Measurements from ENCODE around the gene SLCO1C1.
"Not testable (repeated sequence)": the region's sequence is repeated elsewhere in the genome, so short reads cannot be mapped to it uniquely, and the experiment has no call there.

The SLCO1C1 gene

DNA sequence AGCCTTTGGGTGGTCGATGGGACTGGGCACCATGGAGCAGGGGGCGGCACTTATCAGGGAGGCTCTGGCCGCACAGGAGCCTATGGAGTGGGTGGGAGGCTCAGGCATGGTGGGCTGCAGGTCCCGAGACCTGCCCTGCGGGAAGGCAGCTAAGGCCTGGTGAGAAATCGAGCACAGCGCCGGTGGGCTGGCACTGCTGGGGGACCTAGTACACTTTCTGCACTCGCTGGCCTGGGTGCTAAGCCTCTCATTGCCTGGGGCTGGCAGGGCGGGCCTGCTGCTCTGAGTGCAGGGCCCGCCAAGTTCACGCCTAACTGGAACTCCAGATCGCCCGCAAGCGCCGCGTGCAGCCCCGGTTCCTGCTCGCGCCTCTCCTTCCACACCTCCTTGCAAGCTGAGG is 82.3 kb downstream of the SLCO1C1 start:
- Histone ChIP-seq H3K27ac (ENCODE audit: low read depth, low read length, poor library complexity, severe bottlenecking) (no peak overlapping the region), H3K9me3 (ENCODE audit: low read length) (no peaks in the 10 kb centered on the region), H4K20me1 (ENCODE audit: insufficient read depth, low read length) (no peaks in the 10 kb centered on the region), H2AFZ (ENCODE audit: low read length) (no peak overlapping the region), H3K4me3 (ENCODE audit: low read depth, low read length, poor library complexity, severe bottlenecking) (no peak overlapping the region), H3K9ac (ENCODE audit: low read length) (no peak overlapping the region), H3K36me3 (ENCODE audit: insufficient read depth, low read length) (no peaks in the 10 kb centered on the region), H3K4me2 (ENCODE audit: low read length) (no peak overlapping the region), H3K27me3 (ENCODE audit: insufficient read depth, low read length) (no peaks in the 10 kb centered on the region), H3K4me1 (ENCODE audit: insufficient read depth, low read length, severe bottlenecking) (no peaks in the 10 kb centered on the region), H3F3A (ENCODE audit: insufficient read depth, low read length) (no peaks in the 10 kb centered on the region), H3K79me2 (ENCODE audit: insufficient read depth, low read length) (no peaks in the 10 kb centered on the region), H3K9me2 (ENCODE audit: low read depth, low read length) (no peaks in the 10 kb centered on the region)
- no peak for TF ChIP-seq EZH2 (IDR thresholded peaks at IDR 0.05; ENCODE audit: borderline replicate concordance, low read length)
- TF ChIP-seq, protein P1, sequence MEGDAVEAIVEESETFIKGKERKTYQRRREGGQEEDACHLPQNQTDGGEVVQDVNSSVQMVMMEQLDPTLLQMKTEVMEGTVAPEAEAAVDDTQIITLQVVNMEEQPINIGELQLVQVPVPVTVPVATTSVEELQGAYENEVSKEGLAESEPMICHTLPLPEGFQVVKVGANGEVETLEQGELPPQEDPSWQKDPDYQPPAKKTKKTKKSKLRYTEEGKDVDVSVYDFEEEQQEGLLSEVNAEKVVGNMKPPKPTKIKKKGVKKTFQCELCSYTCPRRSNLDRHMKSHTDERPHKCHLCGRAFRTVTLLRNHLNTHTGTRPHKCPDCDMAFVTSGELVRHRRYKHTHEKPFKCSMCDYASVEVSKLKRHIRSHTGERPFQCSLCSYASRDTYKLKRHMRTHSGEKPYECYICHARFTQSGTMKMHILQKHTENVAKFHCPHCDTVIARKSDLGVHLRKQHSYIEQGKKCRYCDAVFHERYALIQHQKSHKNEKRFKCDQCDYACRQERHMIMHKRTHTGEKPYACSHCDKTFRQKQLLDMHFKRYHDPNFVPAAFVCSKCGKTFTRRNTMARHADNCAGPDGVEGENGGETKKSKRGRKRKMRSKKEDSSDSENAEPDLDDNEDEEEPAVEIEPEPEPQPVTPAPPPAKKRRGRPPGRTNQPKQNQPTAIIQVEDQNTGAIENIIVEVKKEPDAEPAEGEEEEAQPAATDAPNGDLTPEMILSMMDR (IDR thresholded peaks at IDR 0.05; ENCODE audit: low read length), result no peak

DNA sequence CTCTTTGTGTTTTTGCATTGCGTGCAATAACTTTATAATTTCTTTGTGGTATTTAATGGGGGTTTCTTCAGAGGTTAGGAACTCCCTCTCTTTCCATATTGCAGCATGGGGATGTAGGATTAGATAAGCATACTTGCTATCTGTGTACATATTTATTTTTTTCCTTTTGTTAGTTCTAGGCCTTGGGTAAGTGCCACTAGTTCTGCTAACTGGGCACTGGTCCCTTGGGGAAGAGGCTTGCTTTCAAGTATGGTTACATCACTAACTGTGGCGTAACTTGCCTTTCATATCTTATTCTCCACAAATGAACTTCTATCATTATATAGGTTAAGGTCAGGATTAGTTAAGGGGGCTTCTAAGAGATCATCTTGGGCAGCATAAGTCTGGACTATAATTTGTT is 83.8 kb downstream of the SLCO1C1 start:
- no peak overlapping the region for H2AFZ ChIP-seq (ENCODE audit: low read length)
- H3K9me3 ChIP-seq (ENCODE audit: low read length), result no peaks in the 10 kb centered on the region
- H3K4me1 ChIP-seq (ENCODE audit: insufficient read depth, low read length, severe bottlenecking), result no peaks in the 10 kb centered on the region
- H3K27ac ChIP-seq (ENCODE audit: low read depth, low read length, poor library complexity, severe bottlenecking), result no peak overlapping the region
- TF ChIP-seq, protein P1 (IDR thresholded peaks at IDR 0.05; ENCODE audit: low read length), result no peak
- no peak for TF ChIP-seq EZH2 (IDR thresholded peaks at IDR 0.05; ENCODE audit: borderline replicate concordance, low read length)
- no peaks in the 10 kb centered on the region for H3F3A ChIP-seq (ENCODE audit: insufficient read depth, low read length)
- no peaks in the 10 kb centered on the region for H3K27me3 ChIP-seq (ENCODE audit: insufficient read depth, low read length)
- H3K4me2 ChIP-seq (ENCODE audit: low read length), result no peak overlapping the region
- H4K20me1 ChIP-seq (ENCODE audit: insufficient read depth, low read length), result no peaks in the 10 kb centered on the region
- H3K4me3 ChIP-seq (ENCODE audit: low read depth, low read length, poor library complexity, severe bottlenecking), result no peak overlapping the region
- no peaks in the 10 kb centered on the region for H3K36me3 ChIP-seq (ENCODE audit: insufficient read depth, low read length)
- H3K9ac ChIP-seq (ENCODE audit: low read length), result no peak overlapping the region
- H3K79me2 ChIP-seq (ENCODE audit: insufficient read depth, low read length), result no peaks in the 10 kb centered on the region
- H3K9me2 ChIP-seq (ENCODE audit: low read depth, low read length), result no peaks in the 10 kb centered on the region

DNA sequence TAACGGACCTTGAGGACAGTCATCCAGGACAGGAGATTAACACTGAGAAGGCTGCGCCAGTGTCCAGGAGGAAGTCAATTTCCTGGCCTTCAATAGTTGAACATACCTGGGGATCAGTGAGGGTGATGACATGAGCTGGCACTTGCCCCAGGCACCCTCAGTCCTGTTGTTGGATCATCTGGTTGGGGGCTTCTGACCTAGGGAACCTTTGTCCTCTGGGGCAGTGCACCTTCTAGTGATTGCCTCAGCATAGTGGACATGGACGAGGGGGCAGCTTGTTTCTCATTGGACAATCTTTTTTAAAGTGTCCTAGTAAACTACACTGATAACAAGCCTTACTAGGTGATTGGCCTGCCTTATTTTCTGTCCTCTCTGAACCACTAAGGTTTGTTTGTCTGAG is 84.8 kb downstream of the SLCO1C1 start:
- not testable (repeated sequence) for H3K9me2 ChIP-seq (ENCODE audit: low read depth, low read length); H3K4me3 ChIP-seq (ENCODE audit: low read depth, low read length, poor library complexity, severe bottlenecking); H3K27ac ChIP-seq (ENCODE audit: low read depth, low read length, poor library complexity, severe bottlenecking); H3F3A ChIP-seq (ENCODE audit: insufficient read depth, low read length); H3K4me2 ChIP-seq (ENCODE audit: low read length); H3K4me1 ChIP-seq (ENCODE audit: insufficient read depth, low read length, severe bottlenecking); H3K36me3 ChIP-seq (ENCODE audit: insufficient read depth, low read length); H3K27me3 ChIP-seq (ENCODE audit: insufficient read depth, low read length); H3K9me3 ChIP-seq (ENCODE audit: low read length); H4K20me1 ChIP-seq (ENCODE audit: insufficient read depth, low read length); H3K79me2 ChIP-seq (ENCODE audit: insufficient read depth, low read length); H2AFZ ChIP-seq (ENCODE audit: low read length); H3K9ac ChIP-seq (ENCODE audit: low read length)

DNA sequence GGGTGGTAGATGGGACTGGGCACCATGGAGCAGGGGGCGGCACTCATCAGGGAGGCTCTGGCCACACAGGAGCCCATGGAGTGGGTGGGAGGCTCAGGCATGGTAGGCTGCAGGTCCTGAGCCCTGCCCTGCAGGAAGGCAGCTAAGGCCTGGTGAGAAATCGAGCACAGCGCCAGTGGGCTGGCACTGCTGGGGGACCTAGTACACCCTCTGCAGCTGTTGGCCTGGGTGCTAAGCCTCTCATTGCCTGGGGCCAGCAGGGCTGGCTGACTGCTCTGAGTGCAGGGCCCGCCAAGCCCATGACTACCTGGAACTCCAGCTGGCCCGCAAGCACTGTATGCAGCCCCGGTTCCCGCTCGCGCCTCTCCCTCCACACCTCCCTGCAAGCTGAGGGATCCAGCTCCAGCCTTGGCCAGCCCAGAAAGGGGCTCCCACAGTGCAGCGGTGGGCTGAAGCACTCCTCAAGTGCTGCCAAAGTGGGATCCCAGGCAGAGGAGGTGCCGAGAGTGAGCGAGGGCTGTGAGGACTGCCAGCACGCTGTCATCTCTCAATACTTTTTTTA is 88.7 kb downstream of the SLCO1C1 start:
- not testable (repeated sequence) for H3F3A ChIP-seq (ENCODE audit: insufficient read depth, low read length); H3K9me3 ChIP-seq (ENCODE audit: low read length); H3K36me3 ChIP-seq (ENCODE audit: insufficient read depth, low read length); H3K4me2 ChIP-seq (ENCODE audit: low read length); H3K4me3 ChIP-seq (ENCODE audit: low read depth, low read length, poor library complexity, severe bottlenecking); H4K20me1 ChIP-seq (ENCODE audit: insufficient read depth, low read length); H3K9me2 ChIP-seq (ENCODE audit: low read depth, low read length); H2AFZ ChIP-seq (ENCODE audit: low read length); H3K79me2 ChIP-seq (ENCODE audit: insufficient read depth, low read length); H3K4me1 ChIP-seq (ENCODE audit: insufficient read depth, low read length, severe bottlenecking); H3K27me3 ChIP-seq (ENCODE audit: insufficient read depth, low read length); H3K9ac ChIP-seq (ENCODE audit: low read length); H3K27ac ChIP-seq (ENCODE audit: low read depth, low read length, poor library complexity, severe bottlenecking)

Data from OCI-LY1 (cell line).